A549 treated with DMSO at 1 μM for 4 hours (cell line): Measurements from ENCODE around the gene GABPB2. TPM values are rescaled to one million over a fixed set of nuclear protein-coding genes. Genes with fewer than 3 reads are reported as not detected.

Experiments
- total RNA-seq: library from RNA; stranded (reverse); fragments of 200-300 nt; extraction: Qiagen RNA extraction; gene quantifications from 5 replicates; pipeline ENCODE4 v1.2.3, GENCODE V29; 2022; ENCODE audit warnings: low read depth

The GABPB2 gene
- 2.3 to 4.7 TPM (median 3.7 TPM) in 5 replicates for total RNA-seq

DNA sequence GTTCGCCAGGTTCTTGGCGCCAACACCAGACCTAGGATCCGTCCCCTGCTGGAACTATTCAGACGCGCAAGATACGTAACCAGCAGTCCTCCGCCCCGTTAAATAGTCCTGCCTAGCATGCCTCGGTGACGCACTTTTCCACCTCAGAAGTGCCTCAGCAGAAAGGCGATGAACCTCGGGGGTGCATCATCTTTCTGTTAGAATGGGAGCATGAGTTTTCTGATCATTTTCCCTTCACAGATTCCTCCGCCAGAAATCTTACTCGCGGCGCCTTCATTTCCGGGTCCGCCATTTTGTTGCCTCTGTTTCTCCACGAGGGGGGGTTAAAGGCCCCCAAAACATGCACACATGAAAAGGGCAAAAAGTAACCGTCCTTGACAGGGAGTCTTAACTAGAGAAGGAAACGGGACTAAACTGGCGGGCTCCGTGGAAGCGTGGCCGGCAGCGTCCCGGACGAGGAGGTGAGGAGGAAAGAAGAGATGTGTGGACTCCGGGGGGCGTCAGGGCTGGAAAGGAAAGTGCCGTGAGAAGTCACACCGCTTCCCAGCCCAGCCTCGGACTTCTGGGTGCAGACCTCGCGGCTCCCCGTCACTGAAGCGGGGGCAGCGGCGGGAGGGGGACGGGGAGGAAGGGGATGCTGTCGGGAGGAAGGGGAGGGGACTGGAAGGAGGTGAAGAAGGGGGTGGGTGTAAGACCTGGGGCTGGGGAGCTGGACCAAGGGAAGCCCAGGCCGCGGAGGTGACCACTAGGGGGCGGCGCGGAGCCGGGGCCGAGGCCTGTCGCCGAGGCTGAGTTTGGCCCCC lies at the start of gene GABPB2:
TSS of gene GABPB2 (plus strand) at position 288 of the 803 bp plus-strand sequence. CDS start 17,429 bp downstream, outside the sequence.

DNA sequence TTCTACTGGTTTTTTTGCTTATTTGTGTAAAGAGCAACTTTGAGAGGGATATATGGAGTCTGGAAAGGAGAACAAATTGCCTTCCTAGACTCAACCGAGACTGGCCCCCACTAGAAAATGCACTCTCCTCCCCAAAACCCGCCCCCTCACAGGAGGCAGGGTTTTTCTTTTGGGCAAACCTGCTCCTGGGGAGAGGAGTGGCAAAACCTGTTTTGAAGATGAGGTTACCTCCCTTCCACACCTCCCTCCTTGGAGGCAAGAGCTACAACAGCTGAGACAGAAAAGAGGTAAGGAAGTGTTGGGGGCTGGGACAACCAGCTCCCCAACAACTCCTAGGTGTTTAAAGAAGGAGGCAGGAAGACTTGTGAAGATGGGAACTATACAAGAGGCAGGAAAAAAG lies 34.2 kb upstream of the GABPB2 start, which contains the start of gene BNIPL:
TSS of gene BNIPL (plus strand) at position 231 of the 400 bp plus-strand sequence. CDS start at position 371, 140 bp downstream.

DNA sequence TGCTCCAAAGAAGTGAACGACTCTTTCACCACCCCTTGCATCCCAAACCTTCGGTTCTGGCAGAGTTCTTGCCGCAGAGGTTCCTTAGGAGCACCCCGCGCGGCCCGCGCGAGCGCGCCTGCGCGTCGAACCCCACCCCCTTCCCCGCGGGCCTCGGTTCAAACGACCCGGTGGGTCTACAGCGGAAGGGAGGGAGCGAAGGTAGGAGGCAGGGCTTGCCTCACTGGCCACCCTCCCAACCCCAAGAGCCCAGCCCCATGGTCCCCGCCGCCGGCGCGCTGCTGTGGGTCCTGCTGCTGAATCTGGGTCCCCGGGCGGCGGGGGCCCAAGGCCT lies 23.0 kb upstream of the GABPB2 start, which contains the start of gene C1orf56:
TSS of gene C1orf56 (plus strand) at position 161 of the 334 bp plus-strand sequence. CDS start at position 258, 97 bp downstream.

DNA sequence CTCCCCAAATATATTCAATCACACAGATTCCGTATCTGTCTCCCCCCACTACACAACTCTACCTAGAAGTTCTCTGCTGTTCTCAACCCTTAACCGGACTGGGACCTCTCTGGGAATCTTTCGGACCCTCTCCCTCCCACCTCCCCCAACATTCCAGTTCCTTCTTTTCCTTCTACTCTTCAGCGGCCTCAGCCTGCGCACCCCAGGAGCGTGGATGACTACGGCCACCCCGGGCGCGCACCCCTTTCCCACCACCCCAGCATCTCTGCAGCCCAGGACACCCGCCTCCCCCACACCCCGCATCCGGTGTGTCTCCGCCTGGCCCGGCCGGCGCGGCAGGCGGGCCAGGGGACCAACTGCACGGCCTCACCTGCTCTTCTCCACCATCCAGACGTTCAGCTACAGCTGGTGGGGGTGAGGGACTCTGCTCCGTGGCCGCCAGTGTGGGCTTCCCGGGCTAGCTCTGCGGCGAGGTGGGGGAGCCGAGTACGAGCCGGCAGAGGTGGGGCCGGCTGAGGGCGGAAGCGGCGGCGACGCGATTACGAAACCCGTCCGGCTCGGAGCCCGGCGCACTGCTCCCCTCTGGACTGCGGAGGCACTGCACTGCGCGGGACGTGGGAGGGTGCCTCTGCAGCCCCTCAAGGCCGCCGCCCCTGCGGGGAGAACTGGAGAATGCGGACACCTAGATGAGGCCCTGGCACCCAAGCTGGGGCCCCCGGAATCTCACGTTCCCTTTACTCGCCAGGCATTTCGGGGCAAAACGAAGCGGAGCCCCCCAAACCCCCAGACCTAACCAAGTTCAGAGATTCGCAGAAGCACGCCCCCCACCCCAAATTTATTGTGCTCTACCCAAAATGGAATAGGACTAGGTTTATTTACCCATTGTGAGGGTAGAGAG lies 11.2 kb upstream of the GABPB2 start, which contains the start of gene CDC42SE1:
TSS of gene CDC42SE1 (minus strand) at position 514 of the 898 bp plus-strand sequence. CDS start 3,892 bp downstream, outside the sequence.

DNA sequence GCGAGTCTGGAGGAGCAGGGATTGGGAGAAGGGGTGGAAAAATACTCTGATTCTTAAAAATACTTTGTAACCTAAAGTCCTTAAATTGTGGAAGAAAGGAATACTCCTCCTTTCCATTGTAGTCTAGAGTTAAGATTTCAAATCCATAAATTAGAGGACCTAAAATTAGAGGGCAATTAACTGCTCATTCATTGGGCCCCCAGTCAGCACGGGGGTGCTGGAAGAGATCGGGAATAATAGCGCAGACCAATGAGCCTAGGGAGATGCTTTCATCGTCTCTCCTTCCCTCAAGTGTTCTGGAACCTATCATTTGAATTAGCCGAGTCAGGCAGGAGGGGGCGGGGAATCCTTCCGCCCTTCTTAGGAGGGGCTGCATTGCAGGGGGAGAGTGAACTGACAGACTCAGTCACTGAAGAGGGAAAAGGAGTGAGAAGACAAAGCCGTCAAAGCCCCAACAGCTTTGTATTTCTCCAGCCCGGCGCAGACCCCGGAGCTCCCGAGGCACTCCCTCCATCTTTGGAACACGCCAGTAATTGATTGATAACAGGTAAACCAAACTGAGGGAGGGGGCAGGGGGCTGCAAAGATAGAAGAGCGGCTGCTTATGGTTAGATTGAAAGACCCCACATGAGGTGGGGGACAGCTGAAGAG lies 10.4 kb upstream of the GABPB2 start, which contains the start of gene MLLT11:
TSS of gene MLLT11 (plus strand) at position 391 of the 650 bp plus-strand sequence. CDS start 6,828 bp downstream, outside the sequence.

DNA sequence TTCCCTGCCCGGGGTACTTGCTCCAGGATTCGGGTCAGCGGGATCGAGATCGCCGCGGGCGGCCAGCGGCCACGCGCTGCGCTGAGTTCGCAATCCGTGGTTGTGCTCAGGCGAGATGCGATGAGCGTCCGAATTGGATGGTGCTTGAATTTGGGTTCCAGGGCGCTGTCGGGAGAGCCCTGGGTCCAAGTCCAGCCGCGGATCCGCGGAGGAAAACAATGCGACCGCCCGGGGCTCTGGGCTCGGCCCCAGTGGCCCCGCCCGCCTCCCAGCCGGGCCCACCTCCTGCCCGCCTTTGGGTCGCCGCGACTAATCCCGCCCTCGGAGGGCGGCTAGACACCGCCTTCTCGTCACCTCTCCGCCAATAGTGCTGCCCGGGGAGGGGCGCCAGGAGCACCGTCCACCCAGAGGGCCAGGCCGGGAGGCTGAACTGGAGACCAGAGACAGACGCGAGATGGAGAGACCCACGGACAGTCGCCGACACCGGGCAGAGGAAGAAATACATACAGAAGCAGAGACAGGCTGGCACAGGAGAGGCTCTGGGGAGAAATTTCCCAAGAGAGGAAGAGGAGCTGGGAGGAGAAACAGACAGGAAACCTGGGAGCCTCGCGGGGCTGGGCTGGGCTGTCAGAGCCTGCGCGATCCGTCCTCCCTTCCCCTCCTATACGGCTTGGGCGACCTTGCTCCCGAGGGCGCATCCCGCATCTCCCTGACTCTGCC lies 76.0 kb downstream of the GABPB2 start, which contains the start of gene SEMA6C:
TSS of gene SEMA6C (minus strand) at position 220 of the 720 bp plus-strand sequence. CDS start 4,010 bp downstream, outside the sequence.

DNA sequence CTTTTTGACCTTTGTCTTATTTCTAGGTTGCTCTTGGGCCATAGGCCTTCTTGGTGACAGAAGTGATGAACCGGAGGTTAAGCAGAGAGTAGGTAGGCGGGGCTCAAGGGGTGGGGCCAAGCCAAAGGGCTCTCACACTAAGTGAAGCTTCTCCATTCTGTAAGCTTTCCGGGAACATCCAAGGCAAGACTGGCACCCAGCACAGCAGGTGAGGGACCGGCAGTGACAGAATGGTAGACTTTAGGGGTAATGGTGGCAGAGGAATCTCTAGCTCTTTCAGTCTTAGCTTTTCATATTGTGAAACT lies 85.9 kb downstream of the GABPB2 start, which contains the start of gene TNFAIP8L2:
TSS of gene TNFAIP8L2 (plus strand) at position 135 of the 305 bp plus-strand sequence. CDS start 2,049 bp downstream, outside the sequence.

DNA sequence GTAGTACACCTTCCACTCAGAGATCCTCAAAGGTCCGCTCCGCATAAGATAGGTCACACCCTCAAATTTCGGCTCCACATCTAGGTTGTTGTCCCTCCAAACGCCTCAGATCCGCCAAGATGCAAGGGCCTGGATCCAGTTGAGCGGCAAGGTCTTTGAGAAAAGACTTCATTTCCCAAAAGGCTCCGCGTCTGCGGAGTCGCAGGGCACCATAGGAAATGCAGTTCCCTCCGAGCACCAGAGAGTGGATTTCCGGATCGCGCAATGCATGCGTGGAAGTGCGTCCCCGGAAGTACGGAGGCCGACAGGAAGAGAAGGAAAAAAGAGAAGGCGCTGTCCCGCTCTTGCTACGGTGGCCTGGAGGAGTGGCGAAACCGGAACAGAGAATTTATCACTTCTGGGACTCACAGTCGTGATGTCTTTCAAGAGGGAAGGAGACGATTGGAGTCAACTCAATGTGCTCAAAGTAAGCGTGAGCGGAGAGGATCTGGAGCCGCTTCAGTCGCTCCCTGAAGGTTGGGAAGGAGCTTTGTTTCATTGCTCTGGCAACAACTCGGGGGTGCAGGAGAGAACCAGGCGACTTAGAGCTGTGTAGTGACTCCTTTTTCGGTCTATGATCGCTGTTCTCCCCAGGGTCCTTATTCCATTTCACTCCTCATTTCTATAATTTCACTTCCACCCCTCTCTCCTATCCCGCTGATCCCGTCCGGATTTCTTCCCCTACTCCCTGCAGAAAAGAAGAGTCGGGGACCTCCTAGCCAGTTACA lies 95.4 kb downstream of the GABPB2 start, which contains the start of the genes LYSMD1 and SCNM1:
TSS of gene LYSMD1 (minus strand) at position 165 of the 767 bp plus-strand sequence. CDS start 644 bp downstream, outside the sequence.
TSS of gene SCNM1 (plus strand) at position 407 of the 767 bp plus-strand sequence. CDS start at position 416, 9 bp downstream.

Other genes starting within 250 kb of the GABPB2 start
- 10.3 to 14.9 TPM (median 13.5 TPM) in 5 replicates for gene ARNT, start 194.2 kb upstream of the GABPB2 start, total RNA-seq
- gene CTXND2, start 183.6 kb upstream of the GABPB2 start, total RNA-seq, result 0.07 TPM in 1 of 5 replicates, not detected in the others
- gene SETDB1, start 144.4 kb upstream of the GABPB2 start, total RNA-seq, result 21.0 to 27.0 TPM (median 24.8 TPM) in 5 replicates
- 253 to 265 TPM (median 263 TPM) in 5 replicates for gene CERS2, start 95.9 kb upstream of the GABPB2 start, total RNA-seq
- gene ANXA9, start 88.5 kb upstream of the GABPB2 start, total RNA-seq, result 0.57 to 1.0 TPM (median 0.67 TPM) in 5 replicates
- gene MINDY1, start 63.9 kb upstream of the GABPB2 start, total RNA-seq, result 2.1 to 3.9 TPM (median 3.1 TPM) in 5 replicates
- gene PRUNE1, start 62.3 kb upstream of the GABPB2 start, total RNA-seq, result 12.7 to 17.8 TPM (median 15.1 TPM) in 5 replicates
- gene BNIPL, start 34.2 kb upstream of the GABPB2 start, total RNA-seq, result 0.08 to 0.18 TPM (median 0.11 TPM) in 4 of 5 replicates, not detected in the other
- 6.4 to 7.6 TPM (median 7.1 TPM) in 5 replicates for gene C1orf56, start 23.0 kb upstream of the GABPB2 start, total RNA-seq
- 72.0 to 83.5 TPM (median 79.6 TPM) in 5 replicates for gene CDC42SE1, start 11.1 kb upstream of the GABPB2 start, total RNA-seq
- gene MLLT11, start 10.4 kb upstream of the GABPB2 start, total RNA-seq, result 15.9 to 20.3 TPM (median 18.8 TPM) in 5 replicates
- gene SEMA6C, start 75.9 kb downstream of the GABPB2 start, total RNA-seq, result 0.72 to 2.0 TPM (median 1.4 TPM) in 5 replicates
- gene TNFAIP8L2, start 85.9 kb downstream of the GABPB2 start, total RNA-seq, result not detected in 5 replicates
- gene LYSMD1, start 95.1 kb downstream of the GABPB2 start, total RNA-seq, result 5.2 to 7.2 TPM (median 6.5 TPM) in 5 replicates
- gene SCNM1, start 95.4 kb downstream of the GABPB2 start, total RNA-seq, result 41.8 to 46.9 TPM (median 46.7 TPM) in 5 replicates
- 0.25 to 0.44 TPM (median 0.33 TPM) in 4 of 5 replicates, not detected in the other for gene TMOD4, start 105.2 kb downstream of the GABPB2 start, total RNA-seq
- 44.2 to 71.7 TPM (median 45.2 TPM) in 5 replicates for gene VPS72, start 119.4 kb downstream of the GABPB2 start, total RNA-seq
- gene PIP5K1A, start 127.8 kb downstream of the GABPB2 start, total RNA-seq, result 43.6 to 69.2 TPM (median 48.2 TPM) in 5 replicates
- gene PSMD4, start 184.0 kb downstream of the GABPB2 start, total RNA-seq, result 173 to 200 TPM (median 195 TPM) in 5 replicates
- 14.3 to 17.0 TPM (median 14.8 TPM) in 5 replicates for gene ZNF687, start 211.5 kb downstream of the GABPB2 start, total RNA-seq